NCI-H1417 (cell line): ENCODE data around the gene C1GALT1C1L.
A peak's percentile ranks its signal among the peaks of the same experiment; 100 is the strongest.
"Not testable (repeated sequence)": the region's sequence is repeated elsewhere in the genome, so short reads cannot be mapped to it uniquely, and the experiment has no call there.

ENCODE experiments used
- DNase-seq, 3 experiments: peaks; one replicate each; lab custom pipeline; 2025; lab: John Stamatoyannopoulos, UW

The C1GALT1C1L gene

DNA sequence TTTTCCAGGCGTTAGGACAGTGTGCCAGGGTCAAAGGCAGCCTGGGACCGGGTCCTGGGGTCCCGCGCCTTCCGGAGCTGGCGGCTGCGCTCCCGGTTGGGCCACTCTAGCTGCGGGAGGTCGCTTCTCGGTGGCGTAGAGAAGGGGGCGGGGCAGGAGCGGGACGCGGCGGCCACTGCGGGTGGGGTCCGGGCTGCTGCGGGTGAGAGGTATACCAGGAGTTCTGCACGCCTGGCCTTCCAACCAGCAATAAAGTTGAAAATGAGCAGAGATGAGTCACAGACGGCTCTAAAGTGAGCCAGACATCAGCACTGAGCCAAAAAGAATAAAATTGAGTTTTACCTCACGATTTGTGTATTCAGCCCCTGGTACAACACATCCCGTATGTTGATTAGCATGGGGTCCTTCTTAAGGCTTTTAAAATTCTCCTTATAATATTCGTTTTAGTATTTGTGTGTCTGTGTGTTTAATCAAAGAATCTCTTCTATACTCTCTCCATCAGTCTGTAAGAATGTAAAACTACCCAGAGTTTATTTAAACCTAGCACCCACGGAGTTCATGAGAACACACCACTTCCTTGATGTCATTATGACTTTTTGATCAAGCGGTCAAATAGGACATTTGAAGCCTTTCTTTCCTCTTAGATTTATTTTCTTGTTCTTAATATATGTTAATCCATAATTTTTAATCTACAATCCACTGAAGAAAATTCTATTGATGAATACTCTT lies at the start of gene C1GALT1C1L:
C1GALT1C1L (minus strand) TSS at position 108 of the 729 bp plus-strand sequence; CDS start at position 1, 107 bp downstream.
- peak in 1 of 3 experiments; percentile 39 for DNase-seq

GRCh38 chr2:43725711-43726246 lies 49.5 kb upstream of the C1GALT1C1L start:
- no peak for DNase-seq

- DNase-seq: no peak
These were observed 48.7 kb upstream of the C1GALT1C1L start for GRCh38 chr2:43724728-43725526.

DNA sequence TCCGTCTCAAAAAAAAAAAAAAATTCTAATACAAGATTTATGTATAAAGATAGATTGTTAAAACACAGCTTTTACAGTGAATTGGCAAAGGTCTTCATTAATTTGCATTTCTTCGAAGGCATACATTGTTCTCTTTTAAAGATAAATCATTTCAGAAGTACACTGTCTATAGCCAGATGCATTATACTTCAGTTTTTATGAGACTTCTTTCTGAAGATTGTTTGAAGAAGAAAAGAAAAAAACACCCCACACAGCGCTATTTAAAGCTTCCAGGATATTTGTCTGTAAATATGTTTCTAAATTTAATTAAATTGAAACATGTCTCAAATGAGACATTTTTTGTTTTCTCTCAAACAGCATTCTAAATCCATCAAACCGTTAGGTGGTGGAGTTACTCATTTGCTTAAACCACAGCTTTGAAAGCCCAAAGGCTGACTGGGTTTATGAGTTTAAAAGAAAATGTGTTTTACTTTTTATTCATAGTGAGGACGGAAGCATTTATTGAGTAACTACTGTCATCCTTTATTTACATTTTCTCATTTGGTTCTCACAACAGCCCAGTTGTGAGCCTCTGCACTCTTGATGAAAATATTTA lies 42.4 kb upstream of the C1GALT1C1L start:
- no peak for DNase-seq

DNA sequence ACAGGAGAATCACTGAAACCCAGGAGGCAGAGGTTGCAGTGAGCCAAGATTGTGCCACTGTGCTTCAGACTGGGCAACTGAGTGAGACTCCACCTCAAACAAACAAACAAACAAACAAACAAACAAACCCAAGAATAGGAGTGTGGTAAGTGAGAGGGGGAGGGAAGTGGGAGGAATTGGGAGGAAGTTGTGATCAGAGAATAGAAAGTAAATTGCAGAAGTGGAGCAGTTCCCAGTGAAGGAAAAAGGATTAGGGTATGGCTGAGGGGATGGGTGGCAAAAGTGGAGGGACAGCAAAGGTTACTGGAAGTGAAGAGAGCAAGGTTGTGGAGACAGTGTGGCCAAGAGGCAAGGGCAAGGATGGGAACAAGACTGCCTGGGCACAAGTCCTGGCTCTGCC lies 41.1 kb upstream of the C1GALT1C1L start:
- no peak for DNase-seq

- DNase-seq: no peak
These were observed 39.3 kb upstream of the C1GALT1C1L start for GRCh38 chr2:43715300-43716098.

- no peak for DNase-seq
These were observed 37.9 kb upstream of the C1GALT1C1L start for GRCh38 chr2:43714164-43714563.

DNA sequence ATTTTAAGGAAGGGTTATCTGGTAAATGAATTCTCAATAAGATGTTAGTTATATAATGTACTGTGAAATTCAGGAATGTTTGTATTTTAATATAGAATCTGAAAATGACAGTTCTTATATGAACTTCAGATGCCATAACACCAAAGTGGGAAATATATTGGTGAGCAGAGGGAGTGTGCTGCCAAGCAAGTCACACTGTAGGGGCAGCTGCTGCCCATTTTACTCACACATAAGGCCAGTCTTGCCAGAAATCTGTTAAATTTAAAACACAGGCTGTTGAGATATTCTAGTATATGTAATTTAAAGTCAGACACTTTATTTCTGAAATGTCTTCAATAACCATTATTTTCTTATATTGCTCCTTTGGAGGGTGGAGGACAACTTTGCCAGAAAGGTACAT lies 34.6 kb upstream of the C1GALT1C1L start:
- no peak for DNase-seq

DNA sequence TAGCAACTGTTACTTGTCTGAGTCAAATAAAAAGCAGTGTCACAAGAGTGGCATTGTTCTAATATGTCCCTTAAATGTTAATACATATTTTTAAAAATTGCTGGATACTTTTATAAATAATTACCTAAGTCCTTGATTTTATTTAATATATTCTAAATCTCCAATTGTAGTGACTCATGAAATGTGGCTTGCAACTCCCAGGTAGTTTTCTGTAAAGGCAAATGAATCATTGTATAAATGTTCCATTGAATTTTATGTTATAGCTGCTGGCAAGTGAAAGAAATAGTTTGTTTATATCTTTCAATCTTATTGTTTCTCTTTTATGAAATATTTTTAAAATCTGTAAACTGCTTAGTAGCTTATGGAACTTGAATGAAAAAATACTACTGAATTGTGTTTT lies 32.7 kb upstream of the C1GALT1C1L start:
- no peak for DNase-seq

GRCh38 chr2:43708178-43708577 lies 31.9 kb upstream of the C1GALT1C1L start:
- no peak for DNase-seq

DNA sequence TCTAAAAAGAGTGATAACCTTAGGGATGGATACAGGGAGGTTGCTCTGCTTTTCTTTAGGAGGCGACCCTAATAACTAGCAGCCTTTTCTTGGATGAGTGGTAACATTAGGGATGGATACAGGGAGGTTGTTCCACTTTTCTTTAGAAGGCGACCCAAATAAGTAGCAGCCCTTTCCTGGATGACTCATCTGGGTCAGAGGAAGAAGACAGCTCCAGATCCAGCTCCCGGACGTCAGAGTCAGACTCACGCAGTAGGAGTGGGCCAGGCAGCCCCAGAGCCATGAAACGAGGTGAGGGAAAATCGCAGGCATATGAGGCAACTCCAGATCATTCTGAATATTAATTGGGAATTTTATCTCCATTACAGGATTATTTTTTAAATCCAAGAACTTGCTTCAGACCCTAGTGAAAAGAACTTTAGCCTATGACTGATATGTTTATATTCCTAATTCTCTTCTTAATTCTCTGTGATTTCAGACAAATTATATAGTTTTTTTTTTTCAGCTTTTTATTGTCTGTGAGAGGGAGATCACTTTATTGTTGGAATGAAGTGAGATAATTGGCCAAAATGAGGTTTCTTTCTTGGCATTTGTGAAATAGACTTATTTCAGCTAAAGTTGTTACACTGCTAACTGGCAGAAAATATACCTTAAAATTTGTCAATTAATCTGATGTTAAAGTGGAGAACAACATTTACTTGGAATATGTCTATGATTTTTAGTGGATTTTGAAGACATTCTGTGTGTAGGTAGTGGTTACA lies 31.2 kb upstream of the C1GALT1C1L start:
- DNase-seq: no peak

DNA sequence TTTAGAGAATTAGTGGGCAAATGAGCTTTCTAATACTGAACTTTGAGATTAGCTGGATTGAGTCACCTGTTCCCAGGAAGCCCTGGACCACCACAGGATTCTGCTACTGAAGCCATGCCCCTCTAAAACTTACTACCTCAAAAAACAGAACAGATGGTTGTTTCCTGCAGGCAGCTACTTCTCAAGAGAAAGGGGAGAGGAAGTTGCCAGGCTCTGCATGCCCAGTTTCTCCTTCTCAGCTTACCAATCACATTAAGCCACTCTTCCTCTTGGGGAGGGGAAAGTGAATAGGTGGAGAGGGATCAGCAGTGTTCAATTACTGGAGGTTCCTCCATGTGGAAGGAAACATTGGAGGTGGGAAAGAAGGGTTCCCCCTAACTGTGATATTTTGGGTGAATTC lies 24.9 kb upstream of the C1GALT1C1L start:
- no peak for DNase-seq

GRCh38 chr2:43699761-43700160 lies 23.5 kb upstream of the C1GALT1C1L start:
- no peak for DNase-seq

DNA sequence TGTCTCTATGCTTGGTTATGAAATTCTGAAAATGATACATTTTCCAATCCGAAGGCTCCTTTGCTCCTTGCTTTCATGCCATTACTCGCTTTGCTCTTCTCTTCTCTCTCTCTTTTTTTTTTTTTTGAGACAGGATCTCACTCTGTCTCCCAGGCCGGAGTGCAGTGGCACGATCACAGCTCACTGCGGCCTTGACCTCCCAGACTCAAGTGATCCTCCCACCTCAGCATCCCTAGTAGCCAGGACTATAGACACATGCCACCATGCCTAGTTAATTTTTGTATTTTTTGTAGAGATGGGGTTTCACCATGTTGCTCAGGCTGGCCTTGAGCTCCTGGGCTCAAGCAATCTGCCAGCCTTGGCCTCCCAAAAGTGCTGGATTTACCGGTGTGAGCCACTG lies 21.9 kb upstream of the C1GALT1C1L start:
- DNase-seq: not testable (repeated sequence)

- no peak for DNase-seq
These were observed 16.3 kb upstream of the C1GALT1C1L start for GRCh38 chr2:43692428-43692994.

DNA sequence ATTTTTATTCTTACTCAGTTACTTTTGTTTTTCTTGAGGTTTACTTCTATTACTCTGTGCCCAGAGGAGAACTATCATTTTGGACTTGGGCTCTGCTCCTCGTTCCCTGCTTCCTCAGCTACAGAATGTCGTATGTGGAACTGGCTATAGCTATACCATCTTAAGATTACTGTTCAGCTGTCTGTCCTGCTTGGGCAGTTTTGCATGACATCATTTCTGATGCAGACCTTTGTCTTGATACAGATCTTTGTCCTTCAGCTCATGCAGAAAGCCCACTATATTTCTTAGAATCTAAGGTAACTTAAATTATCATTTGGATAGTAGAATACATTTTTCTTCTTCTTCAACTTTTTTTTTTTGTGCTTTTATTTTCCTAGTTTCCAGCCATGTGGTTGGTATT lies 13.8 kb upstream of the C1GALT1C1L start:
- DNase-seq: no peak

DNA sequence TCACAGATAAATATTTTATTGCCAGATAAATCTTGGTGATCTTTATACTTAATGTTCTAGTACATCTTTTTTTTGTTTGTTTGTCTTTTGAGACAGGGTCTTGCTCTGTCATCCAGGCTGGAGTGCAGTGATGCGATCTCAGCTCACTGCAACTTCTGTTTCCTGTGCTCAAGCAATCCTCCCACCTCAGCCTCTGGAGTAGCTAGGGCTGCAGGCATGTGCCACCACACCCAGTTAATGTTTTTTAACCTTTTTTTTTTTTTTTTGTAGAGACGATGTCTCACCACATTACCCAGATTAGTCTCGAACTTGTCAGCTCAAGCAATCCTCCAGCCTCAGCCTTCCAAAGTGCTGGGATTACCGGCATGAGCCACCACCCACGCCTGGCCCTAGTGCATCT lies 9.1 kb upstream of the C1GALT1C1L start:
- DNase-seq: no peak

DNA sequence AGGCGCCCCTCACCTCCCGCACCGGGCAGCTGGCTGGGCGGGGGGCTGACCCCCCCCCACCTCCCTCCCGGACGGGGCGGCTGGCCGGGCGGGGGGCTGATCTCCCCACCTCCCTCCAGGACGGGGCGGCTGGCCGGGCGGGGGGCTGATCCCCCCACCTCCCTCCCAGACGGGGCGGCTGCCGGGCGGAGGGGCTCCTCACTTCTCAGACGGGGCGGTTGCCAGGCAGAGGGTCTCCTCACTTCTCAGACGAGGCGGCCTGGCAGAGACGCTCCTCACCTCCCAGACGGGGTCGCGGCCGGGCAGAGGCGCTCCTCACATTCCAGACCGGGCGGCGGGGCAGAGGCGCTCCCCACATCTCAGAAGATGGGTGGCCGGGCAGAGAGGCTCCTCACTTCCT lies 1.6 kb upstream of the C1GALT1C1L start:
- not testable (repeated sequence) for DNase-seq

GRCh38 chr2:43675646-43676321 lies 445 bp downstream of the C1GALT1C1L start:
- DNase-seq: no peak

- DNase-seq: no peak
These were observed 19.0 kb downstream of the C1GALT1C1L start for GRCh38 chr2:43657241-43657640.
